DMS53 (cell line): ENCODE results near the gene CUL3.

Experiments
- DNase-seq: peaks from one replicate; lab custom pipeline; 2025; lab: John Stamatoyannopoulos, UW

Gene CUL3

GRCh38 chr2:224472827-224473226, 112.3 kb downstream of the CUL3 start:
- no peak for DNase-seq

DNA sequence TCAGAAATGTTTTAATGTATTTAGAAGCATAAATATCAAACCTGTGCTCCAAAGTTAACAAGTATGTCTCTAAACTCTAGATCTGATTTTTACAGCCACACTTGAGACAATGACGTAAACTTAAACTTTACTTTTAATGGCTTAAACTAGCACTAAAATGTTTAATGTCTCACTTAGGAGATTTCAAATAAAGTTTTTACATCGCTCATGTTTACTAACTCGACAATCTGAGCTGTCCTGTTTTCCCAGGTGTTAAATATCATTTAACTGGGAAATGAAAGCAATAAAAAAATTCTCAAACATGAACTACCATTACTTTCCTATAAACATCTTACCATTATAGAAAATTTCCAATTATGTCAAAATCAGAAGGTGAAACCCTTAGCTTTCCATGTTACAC, 113.0 kb downstream of the CUL3 start:
- no peak for DNase-seq

DNA sequence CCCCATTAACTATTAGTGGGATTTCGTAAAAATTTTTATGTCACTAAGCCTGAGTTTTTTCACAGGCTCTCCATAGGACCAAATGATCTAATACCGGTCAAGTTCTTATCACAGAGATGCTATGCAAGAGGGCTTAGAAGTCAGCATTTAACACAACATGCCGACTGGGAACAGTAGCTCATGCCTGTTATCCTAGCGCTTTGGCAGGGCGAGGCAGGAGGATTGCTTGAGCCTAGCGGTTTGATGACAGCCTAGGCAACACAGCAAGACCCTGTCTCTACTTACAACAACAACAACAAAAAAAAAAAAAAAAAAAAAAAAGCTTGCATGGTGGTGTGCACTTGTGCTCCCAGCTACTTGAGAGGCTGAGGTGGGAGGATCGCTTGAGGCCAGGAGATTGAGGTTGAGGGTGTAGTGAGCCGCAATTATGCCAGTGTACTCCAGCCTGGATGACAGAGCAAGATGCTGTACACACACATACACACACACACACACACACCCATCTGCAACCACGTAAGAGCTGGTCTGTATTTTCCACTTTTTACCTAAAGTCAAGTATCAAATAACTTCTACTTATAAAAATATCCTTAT, 115.7 kb downstream of the CUL3 start:
- no peak for DNase-seq

DNA sequence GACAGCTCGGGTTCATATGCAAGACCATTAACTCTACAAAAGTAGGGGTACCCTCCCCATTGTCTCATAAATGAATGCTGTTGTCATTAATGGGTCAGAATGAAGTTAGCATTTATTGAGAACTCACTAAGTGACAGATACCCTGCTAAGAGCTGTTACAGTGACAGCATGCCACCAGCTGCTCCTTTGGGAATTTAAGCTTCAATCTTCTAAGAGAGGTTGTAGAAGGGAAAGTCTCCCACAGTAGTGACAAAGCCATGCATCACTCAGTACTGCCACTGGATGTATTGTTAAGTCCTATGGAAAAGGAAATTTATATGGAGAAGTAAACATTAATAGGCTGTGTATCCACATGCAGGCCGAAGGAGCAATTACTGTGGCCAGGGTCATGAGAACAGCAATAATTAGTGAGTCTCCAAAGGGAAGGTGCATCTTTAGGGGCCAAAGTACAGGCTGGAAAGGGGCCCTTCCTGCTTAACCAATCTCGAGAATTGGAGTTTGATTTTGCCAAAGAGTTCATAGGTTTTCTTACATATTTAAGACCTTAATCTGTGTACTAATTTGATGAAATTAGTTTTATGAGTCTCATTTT, 118.8 kb downstream of the CUL3 start:
- DNase-seq: no peak

DNA sequence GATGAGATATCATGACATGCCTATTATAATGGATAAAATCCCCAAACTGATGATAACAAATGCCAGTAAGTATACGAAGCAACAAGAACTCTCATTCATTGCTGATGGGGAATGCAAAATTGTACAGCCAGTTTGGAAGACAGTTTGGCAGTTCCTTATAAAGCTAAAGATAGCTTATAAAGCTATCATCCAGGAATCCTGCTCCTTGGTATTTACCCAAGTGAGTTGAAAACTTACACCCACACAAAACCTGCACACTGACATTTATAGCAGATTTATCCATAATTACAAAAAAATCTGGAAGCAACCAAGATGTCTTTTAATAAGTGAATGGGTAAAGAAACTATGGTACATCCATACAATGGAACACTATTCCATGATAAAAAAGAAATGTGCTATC, 123.8 kb downstream of the CUL3 start:
- no peak for DNase-seq

DNA sequence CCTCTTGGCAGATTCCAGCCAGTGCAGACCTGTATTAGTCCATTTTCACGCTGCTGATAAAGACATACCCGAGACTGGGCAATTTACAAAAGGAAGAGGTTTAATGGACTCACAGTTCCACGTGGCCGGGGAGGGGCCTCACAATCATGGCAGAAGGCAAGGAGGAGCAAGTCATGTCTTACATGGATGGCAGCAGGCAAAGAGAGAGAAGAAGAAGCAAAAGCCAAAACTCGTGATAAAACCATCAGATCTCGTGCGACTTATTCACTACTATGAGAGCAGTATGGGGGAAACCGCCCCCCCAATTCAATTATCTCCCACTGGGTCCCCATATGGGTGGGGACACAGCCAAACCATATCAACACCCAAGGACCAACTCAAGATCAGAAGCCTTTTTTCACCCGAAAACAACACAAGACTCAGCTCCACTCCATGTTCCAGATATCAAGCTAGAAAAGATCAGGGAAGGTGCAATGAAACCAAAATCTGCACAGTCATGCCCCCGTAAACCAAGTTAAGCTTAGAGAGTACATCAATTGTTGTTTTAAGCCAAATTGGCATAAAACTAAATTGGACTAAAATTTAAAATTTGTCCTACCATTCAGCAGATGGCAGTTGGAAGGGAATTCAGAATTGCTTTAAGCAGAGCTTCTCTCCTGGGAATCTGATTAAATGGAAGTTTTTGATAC, 127.6 kb downstream of the CUL3 start:
- no peak for DNase-seq

GRCh38 chr2:224453892-224454291, 131.3 kb downstream of the CUL3 start:
- no peak for DNase-seq

DNA sequence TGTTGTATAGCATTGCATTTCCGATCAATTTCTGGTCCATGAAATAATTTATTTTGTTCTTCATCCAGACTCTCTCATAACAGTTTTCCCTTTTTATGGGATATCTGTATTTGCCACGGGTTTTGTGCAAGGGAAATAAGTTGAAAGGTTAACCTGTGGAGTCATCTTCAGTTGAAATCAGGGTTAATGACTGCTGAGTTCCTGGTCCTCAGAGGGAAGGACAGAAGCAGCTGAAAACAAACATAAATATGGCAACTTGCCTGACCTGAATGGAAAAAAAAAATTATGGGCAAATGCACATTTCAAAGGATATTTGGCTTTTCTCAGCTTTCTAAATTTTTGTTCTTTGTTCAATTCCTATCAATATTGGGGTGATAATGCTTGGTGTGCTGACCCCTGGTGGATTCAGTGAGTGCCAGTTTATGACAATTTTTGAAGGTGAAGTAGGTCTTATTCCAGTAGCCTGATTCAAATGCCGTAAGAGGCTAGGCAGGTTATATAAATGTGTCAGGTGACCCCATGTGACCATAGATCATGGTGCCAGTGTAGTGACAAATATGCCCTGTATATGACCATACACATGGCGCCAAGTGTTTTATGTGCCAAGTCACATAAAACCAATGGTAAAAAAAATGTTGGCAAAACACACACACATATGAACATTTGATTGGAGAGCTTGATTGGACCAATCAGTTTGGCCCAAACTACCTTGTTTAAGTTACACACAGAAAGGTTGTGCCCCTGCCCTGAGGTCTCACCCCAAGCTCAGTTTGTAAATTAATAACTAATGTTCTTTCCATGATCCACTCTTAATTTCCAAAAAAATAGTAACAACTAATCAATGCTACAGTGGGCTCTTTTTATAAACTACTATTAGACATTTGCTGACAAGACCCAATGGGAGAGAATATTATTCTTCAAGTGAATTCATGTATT, 135.7 kb downstream of the CUL3 start:
- DNase-seq: peak; percentile 30

DNA sequence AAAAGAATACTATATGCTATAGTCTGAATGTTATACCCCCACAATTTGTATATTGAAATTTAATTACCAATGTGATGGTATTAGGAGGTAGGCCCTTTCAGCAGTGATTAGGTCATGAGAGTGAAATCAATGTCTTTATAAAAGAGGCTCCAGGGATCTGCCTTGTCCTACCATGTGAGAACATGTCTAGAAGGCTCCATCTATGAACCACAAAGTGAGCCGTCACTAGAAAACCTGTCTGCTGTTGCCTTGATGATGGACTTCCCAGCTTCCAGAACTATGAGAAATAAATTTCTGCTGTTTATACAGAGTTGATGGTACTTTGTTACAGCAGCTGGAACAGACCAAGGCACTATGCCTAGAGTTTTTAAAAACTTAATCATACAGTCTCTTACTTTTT, 136.9 kb downstream of the CUL3 start:
- DNase-seq: no peak

- no peak for DNase-seq
Measured at GRCh38 chr2:224444783-224445182, 140.4 kb downstream of the CUL3 start.

DNA sequence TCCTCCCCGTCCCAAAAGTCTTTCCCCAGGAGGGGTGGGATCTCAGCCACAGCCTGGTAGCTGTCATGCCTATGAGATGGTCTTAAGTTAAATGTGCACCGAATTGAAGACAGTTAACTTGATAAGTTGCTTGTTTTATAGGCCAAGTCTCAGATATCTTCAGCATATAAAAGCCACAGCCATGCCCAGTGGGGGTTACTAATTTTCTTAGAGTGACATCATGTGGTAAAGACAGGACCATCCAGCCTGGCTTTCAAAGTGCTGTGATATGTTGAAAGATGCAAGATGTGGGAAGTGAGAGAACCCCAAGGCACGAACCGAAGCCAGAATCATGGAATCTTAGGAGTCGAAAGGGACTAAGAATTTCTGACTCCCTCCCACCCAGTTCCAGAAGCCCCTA, 141.1 kb downstream of the CUL3 start:
- DNase-seq: no peak

DNA sequence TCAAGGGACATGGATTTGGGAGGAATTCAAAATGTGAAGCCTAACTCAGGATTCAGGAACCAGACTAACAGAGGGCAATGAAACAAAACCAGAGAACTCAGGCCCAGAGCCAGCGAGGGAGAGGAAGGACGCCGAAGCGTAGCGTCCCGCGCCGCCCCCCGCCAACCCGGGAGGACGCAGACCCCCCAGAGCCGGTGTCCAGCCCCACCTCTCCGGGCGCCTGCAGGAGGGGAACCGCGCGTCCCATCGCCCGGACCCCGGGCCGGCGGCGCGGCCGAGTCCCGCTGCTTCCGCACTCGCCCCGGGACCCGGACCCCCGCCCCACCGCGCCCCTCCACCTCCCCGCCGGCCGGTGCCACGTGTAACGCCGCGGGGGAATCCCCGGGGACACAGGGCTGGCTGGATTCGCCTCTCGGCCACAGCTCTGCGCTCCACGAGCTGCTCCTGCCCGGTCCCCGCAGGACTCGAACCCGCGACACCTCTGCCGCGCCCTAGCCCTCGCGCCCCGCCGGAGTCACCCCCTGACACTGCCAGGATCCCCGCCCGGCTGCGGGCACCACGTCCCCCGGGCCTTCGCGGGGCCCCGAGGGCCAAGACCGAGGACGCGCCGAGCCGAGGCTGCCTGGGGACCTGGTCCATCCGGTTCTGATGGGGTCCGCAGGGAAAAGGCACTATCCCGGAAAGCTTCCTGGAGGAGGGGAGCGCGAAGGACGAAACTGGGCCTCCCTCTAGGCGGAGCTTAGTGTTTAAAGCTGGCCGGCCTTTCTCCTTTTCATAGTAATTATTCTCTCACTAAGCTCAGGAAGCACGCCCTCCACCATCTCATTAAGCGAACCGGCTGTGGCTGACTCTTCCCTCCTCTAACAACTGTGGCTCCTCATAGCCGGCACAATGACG, 142.8 kb downstream of the CUL3 start:
- peak; percentile 77 for DNase-seq

DNA sequence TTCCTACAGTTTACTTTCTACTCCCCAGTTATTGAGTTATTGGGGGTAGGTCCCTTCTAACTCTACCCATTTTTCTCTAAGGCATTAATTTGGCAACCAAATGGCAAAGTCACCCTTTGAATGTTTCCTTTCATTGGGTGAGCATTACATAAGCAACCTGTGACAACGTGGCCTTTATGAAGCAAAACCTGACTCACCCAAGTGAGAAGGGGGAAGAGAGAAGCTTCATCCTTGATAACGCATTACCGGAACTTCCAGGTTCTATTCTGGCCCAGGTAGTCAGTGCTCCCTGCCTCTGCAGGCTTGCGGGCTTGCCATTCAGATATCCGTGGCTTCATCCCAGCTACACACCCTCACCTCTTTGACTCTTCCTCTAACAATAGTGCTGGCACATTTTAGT, 144.2 kb downstream of the CUL3 start:
- DNase-seq: peak; percentile 18

DNA sequence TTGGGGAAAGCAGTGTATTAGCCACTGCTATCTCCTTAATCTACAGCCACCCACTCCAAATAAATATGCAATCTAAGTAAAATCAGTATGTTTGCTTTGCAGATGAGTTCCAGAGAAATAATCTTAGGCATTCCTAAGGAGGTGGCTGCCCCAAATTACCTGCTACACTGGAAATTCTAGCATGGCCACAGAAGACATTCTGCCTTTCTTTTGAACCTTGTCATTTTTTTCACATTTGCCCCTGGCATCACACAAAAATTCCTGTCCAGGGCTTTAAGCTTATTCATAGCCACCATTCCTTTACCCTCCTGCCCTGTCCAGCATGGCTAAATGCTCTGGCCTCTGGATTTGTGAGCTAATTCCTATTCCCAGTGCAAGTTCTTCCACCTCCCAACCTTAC, 146.4 kb downstream of the CUL3 start:
- DNase-seq: no peak

DNA sequence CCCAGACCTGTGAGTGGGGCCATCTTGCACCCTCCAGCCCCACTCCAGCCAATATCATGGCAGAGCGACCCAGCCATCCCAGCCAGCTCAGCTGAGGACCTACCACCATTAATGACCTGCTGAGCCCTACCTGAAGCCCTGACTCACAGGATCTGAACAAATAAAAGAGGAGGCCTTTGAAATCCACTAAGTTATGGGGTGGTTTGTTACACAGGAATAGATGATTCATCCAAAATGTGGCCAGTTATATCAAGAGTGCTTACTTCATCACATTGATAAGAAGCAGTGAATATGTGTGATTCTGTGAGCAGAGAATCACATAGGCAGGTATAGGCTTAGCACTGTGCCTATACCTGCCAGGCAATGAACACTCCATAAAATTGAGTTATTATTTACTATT, 148.5 kb downstream of the CUL3 start:
- peak; percentile 37 for DNase-seq

DNA sequence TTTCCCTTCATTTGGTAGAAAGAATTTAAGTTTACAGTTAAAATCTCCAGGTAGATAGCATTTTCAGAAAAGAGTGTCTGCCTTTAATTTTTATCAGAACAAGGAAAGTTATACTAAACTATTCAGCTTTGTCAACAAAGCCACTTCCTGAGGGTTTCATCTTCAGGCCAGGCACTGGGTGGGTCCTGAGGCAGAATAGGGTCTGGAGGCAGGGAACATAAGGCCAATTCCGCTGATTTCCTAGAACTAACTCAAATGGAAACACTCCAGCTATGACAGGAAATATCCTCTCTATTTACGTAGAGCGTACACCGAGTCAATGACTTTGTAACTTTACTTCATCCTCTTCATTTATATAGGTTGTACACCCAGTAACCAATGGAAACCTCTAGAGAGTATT, 150.5 kb downstream of the CUL3 start:
- no peak for DNase-seq

GRCh38 chr2:224433442-224433841, 151.7 kb downstream of the CUL3 start:
- no peak for DNase-seq

GRCh38 chr2:224432003-224432579, 153.1 kb downstream of the CUL3 start:
- no peak for DNase-seq

GRCh38 chr2:224429441-224429810, 155.7 kb downstream of the CUL3 start:
- no peak for DNase-seq

DNA sequence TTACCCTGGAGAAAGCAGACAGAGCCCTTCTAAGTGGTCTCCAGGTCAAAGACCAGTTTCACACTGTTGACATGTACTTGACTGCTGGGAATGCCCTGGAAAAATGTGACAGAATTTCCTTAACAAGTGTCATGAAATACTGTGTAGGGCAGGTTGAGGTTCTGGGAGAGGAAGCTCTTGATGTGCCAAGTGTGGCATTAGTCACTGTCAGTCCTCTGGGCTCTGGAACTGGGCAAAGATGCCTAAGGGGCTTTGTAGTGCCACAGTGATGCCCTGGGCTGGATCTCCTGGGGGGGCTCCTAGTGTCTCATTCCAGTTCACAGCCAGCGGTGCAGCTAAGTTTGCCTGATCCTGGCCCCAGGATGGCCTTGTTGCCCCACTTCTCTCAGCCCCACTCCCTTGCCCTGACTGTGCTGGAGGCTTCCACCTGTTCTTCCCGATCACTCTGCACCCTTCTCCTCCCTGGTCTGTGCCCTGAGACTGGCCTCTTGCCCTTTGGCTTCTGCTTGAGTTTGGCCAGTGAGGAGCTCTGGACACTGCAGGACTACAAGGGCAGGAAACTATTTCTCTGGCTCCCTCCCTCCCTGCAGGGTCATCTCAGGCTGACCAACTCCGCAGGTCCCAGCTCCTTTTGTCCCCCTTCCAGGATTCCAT, 156.2 kb downstream of the CUL3 start:
- DNase-seq: no peak

DNA sequence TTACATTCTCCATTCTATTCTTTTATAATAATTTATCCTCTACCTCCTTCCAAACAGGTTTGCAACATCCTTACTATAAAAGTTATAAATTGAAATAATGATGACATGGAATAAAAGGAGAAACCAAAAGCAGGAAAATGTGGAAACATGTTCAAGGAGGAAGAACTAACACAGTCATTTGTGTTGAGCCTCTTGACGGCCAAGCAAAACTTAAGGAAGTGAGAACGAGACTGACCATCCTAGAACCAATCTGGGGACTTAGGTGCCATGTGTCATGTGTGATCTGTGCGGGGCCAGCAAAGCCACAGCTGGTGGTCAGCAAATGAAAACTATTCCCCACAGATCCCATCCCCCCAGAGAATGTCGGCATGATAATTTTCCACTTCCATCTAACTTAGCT, 157.7 kb downstream of the CUL3 start:
- no peak for DNase-seq
